ENCODE measurements around the gene DOK7.

- no peak for TF ChIP-seq EZH2 (IDR thresholded peaks at IDR 0.05)
- no peak for TF ChIP-seq POLR2AphosphoS5 (IDR thresholded peaks at IDR 0.05; ENCODE audit: borderline replicate concordance, low read depth, low read length)
- TF ChIP-seq FOXP2 (optimal IDR thresholded peaks at IDR 0.05; ENCODE audit: control extremely low read depth, extremely low read length, insufficient read depth), result no peak
Observed at GRCh38 chr4:3475041-3475712, 12.1 kb downstream of the DOK7 start.
